Mesangial cell (primary cell): ENCODE results near the gene SMIM12. TPM values are rescaled to one million over a fixed set of nuclear protein-coding genes. Genes with fewer than 3 reads are reported as not detected.

Experiments
- total RNA-seq: library from RNA; depleted of rRNA; stranded (reverse); fragments of >200 nt; gene quantifications from 2 replicates; pipeline ENCODE4 v1.2.3, GENCODE V29; 2015

The SMIM12 gene, protein sequence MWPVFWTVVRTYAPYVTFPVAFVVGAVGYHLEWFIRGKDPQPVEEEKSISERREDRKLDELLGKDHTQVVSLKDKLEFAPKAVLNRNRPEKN
- total RNA-seq, result 19.9 and 42.2 TPM in 2 replicates

GRCh38 chr1:34859446-34860200 is at the start of gene SMIM12:
TSS of gene SMIM12 (minus strand) at chr1:34859749. CDS start at chr1:34855977, 3,772 bp downstream.

Other genes starting within 250 kb of the SMIM12 start
- not detected in 2 replicates for gene GJB5, start 104.7 kb downstream of the SMIM12 start, total RNA-seq
- gene GJB4, start 100.0 kb downstream of the SMIM12 start, total RNA-seq, result 0.13 and 0.16 TPM in 2 replicates
- 0.98 and 2.5 TPM in 2 replicates for gene GJB3, start 78.5 kb downstream of the SMIM12 start, total RNA-seq
- gene GJA4, start 66.8 kb downstream of the SMIM12 start, total RNA-seq, result not detected in 2 replicates
- 0.13 and 0.16 TPM in 2 replicates for gene DLGAP3, start 69.9 kb upstream of the SMIM12 start, total RNA-seq
- 24.6 and 26.5 TPM in 2 replicates for gene TMEM35B, start 125.6 kb upstream of the SMIM12 start, total RNA-seq
- gene ZMYM6, start 172.2 kb upstream of the SMIM12 start, total RNA-seq, result 8.5 and 10.8 TPM in 2 replicates
- 4.7 and 9.8 TPM in 2 replicates for gene ZMYM1, start 219.6 kb upstream of the SMIM12 start, total RNA-seq